Measurements from ENCODE around the gene PPTC7. TPM values are rescaled to one million over a fixed set of nuclear protein-coding genes. Genes with fewer than 3 reads are reported as not detected.

The PPTC7 gene
- total and polyA plus RNA-seq, 2 of the 13 experiments (the other 11 are each of a cell fraction or from before 2014, with no cell fraction given) = 4.8 to 12.3 TPM

DNA sequence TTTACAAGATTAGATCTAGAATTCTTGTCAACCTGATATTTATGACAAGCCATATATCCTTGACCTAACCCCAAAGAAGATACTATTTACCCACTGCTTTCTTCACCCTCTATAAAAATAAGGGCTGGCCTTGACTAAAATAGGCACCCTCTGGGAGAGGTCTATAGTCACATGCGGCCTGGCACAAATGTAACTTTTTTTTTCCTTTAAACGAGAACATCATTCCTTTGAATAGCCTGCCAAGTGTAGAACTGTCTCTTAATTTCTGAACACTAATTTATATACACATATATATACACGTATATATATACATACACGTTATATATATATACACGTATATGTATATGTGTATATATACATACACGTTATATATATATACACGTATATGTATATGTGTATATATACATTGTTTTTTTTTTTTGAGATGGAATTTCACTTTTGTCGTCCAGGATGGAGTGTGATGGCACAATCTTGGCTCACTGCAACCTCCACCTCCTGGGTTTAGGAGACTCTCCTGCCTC lies 18.6 kb downstream of the PPTC7 start:
- BruUV-seq (replicated peaks) = no TSS peak

More for the DNA sequence above, 18.6 kb downstream of the PPTC7 start:
- no peak for FAIRE-seq
- in situ Hi-C loops (cut with HindIII; ENCODE audit: extremely low pct_ligation_motif_present, low pct_unique_long_range_greater_than_20kb) (no loop called here), intact Hi-C loops (cut with micrococcal nuclease; ENCODE audit: unreplicated experiment) (no loop called here)
- no peak overlapping the region for H3K27ac ChIP-seq (ENCODE audit: extremely low read length, insufficient read depth, low read length)
- H2AFZ ChIP-seq (ENCODE audit: low read length) = no peak overlapping the region
- WGBS (ENCODE audit: low lambda C conversion rate) = 94% methylated on average over 8 of the region's 8 CpGs
- no peak for DNase-seq (ENCODE audit: low spot score)
- H3K9me3 ChIP-seq (ENCODE audit: low read length) = no peaks in the 10 kb centered on the region
- no peak overlapping the region for H3K9ac ChIP-seq (ENCODE audit: insufficient read depth, low read depth, low read length)
- no peak for ATAC-seq
- no peak overlapping the region for H3K4me2 ChIP-seq (ENCODE audit: low read depth, low read length)
- no peaks in the 10 kb centered on the region for H3K36me3 ChIP-seq (replicated peaks in 1 of 2; ENCODE audit: control insufficient read depth in 1 of 2, insufficient read depth in 2 of 2, low read length in 2 of 2)
- H3K4me3 ChIP-seq (replicated peaks in 1 of 3; ENCODE audit: insufficient read depth in 1 of 3, low read depth in 2 of 3, low read length in 3 of 3) = no peak overlapping the region
- H3K27me3 ChIP-seq (ENCODE audit: control insufficient read depth in 1 of 2, insufficient read depth in 2 of 2, low read length in 2 of 2) = no peaks in the 10 kb centered on the region
- peaks cover 5% of the 10 kb centered on the region; the same call in 1 of the 2 replicates for H4K20me1 ChIP-seq (ENCODE audit: insufficient read depth, low read length)
- no peak for TF ChIP-seq ZNF746 (CRISPR knock-in tag; IDR thresholded peaks at IDR 0.05)
- TF ChIP-seq, protein P1, sequence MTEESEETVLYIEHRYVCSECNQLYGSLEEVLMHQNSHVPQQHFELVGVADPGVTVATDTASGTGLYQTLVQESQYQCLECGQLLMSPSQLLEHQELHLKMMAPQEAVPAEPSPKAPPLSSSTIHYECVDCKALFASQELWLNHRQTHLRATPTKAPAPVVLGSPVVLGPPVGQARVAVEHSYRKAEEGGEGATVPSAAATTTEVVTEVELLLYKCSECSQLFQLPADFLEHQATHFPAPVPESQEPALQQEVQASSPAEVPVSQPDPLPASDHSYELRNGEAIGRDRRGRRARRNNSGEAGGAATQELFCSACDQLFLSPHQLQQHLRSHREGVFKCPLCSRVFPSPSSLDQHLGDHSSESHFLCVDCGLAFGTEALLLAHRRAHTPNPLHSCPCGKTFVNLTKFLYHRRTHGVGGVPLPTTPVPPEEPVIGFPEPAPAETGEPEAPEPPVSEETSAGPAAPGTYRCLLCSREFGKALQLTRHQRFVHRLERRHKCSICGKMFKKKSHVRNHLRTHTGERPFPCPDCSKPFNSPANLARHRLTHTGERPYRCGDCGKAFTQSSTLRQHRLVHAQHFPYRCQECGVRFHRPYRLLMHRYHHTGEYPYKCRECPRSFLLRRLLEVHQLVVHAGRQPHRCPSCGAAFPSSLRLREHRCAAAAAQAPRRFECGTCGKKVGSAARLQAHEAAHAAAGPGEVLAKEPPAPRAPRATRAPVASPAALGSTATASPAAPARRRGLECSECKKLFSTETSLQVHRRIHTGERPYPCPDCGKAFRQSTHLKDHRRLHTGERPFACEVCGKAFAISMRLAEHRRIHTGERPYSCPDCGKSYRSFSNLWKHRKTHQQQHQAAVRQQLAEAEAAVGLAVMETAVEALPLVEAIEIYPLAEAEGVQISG (CRISPR knock-in tag; IDR thresholded peaks at IDR 0.05) = no peak
- TF ChIP-seq ATF1 (CRISPR knock-in tag; IDR thresholded peaks at IDR 0.05) = no peak
- TF ChIP-seq, protein P2, sequence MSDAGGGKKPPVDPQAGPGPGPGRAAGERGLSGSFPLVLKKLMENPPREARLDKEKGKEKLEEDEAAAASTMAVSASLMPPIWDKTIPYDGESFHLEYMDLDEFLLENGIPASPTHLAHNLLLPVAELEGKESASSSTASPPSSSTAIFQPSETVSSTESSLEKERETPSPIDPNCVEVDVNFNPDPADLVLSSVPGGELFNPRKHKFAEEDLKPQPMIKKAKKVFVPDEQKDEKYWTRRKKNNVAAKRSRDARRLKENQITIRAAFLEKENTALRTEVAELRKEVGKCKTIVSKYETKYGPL (CRISPR knock-in tag; IDR thresholded peaks at IDR 0.05) = no peak
- TF ChIP-seq, protein P3, sequence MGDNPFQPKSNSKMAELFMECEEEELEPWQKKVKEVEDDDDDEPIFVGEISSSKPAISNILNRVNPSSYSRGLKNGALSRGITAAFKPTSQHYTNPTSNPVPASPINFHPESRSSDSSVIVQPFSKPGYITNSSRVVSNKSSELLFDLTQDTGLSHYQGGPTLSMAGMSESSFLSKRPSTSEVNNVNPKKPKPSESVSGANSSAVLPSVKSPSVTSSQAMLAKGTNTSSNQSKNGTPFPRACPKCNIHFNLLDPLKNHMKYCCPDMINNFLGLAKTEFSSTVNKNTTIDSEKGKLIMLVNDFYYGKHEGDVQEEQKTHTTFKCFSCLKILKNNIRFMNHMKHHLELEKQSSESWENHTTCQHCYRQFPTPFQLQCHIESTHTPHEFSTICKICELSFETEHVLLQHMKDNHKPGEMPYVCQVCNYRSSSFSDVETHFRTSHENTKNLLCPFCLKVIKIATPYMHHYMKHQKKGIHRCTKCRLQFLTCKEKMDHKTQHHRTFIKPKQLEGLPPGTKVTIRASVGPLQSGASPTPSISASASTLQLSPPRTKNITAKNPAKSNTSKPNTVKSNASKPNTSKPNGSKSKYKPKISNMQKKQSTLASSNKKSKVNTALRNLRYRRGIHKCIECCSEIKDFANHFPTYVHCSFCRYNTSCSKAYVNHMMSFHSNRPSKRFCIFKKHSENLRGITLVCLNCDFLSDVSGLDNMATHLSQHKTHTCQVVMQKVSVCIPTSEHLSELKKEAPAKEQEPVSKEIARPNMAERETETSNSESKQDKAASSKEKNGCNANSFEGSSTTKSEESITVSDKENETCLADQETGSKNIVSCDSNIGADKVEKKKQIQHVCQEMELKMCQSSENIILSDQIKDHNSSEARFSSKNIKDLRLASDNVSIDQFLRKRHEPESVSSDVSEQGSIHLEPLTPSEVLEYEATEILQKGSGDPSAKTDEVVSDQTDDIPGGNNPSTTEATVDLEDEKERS (CRISPR knock-in tag; IDR thresholded peaks at IDR 0.05) = no peak
- TF ChIP-seq, protein P4, sequence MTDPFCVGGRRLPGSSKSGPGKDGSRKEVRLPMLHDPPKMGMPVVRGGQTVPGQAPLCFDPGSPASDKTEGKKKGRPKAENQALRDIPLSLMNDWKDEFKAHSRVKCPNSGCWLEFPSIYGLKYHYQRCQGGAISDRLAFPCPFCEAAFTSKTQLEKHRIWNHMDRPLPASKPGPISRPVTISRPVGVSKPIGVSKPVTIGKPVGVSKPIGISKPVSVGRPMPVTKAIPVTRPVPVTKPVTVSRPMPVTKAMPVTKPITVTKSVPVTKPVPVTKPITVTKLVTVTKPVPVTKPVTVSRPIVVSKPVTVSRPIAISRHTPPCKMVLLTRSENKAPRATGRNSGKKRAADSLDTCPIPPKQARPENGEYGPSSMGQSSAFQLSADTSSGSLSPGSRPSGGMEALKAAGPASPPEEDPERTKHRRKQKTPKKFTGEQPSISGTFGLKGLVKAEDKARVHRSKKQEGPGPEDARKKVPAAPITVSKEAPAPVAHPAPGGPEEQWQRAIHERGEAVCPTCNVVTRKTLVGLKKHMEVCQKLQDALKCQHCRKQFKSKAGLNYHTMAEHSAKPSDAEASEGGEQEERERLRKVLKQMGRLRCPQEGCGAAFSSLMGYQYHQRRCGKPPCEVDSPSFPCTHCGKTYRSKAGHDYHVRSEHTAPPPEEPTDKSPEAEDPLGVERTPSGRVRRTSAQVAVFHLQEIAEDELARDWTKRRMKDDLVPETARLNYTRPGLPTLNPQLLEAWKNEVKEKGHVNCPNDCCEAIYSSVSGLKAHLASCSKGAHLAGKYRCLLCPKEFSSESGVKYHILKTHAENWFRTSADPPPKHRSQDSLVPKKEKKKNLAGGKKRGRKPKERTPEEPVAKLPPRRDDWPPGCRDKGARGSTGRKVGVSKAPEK (CRISPR knock-in tag; IDR thresholded peaks at IDR 0.05; ENCODE audit: borderline replicate concordance) = no peak
- no peak for TF ChIP-seq ZNF296 (CRISPR knock-in tag; conservative IDR thresholded peaks at IDR 0.05)
- TF ChIP-seq SKI (IDR thresholded peaks at IDR 0.05; ENCODE audit: partially characterized antibody) = no peak
- TF ChIP-seq IKZF4 (CRISPR knock-in tag; IDR thresholded peaks at IDR 0.05; ENCODE audit: borderline replicate concordance, low read depth, not compliant biosample characterization) = no peak
- no peak for TF ChIP-seq SNAI1 (CRISPR knock-in tag; IDR thresholded peaks at IDR 0.05; ENCODE audit: borderline replicate concordance)
- TF ChIP-seq NR2F6 (IDR thresholded peaks at IDR 0.05) = no peak
- TF ChIP-seq NR2F6 (CRISPR knock-in tag; IDR thresholded peaks at IDR 0.05) = no peak
- TF ChIP-seq, protein P5, sequence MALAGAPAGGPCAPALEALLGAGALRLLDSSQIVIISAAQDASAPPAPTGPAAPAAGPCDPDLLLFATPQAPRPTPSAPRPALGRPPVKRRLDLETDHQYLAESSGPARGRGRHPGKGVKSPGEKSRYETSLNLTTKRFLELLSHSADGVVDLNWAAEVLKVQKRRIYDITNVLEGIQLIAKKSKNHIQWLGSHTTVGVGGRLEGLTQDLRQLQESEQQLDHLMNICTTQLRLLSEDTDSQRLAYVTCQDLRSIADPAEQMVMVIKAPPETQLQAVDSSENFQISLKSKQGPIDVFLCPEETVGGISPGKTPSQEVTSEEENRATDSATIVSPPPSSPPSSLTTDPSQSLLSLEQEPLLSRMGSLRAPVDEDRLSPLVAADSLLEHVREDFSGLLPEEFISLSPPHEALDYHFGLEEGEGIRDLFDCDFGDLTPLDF (CRISPR knock-in tag; IDR thresholded peaks at IDR 0.05) = no peak
- TF ChIP-seq ZNF547 (CRISPR knock-in tag; IDR thresholded peaks at IDR 0.05) = no peak
- peaks cover 85% of the 10 kb centered on the region for H3K79me2 ChIP-seq (ENCODE audit: insufficient read depth, low read length)
- POLR2A ChIA-PET = no interaction called here
- CTCF ChIA-PET (ENCODE audit: low intra/inter-chr PET ratio, low total read pairs) = no interaction called here
- peaks cover 82% of the 10 kb centered on the region for H3K4me1 ChIP-seq (ENCODE audit: insufficient read depth, low read length)
